Stimulated activated CD4-positive, alpha-beta T cell treated with anti-CD3 and anti-CD28 coated beads, Interleukin-15, amount 100 ng/mL, for 1 hour (primary cell): ENCODE data around the gene CDK14.

Source experiments
- DNase-seq, 2 donors: peaks; one replicate each; pipeline ENCODE4 v3.0.0-alpha.2; 2020; ENCODE audit warnings: low read depth in 1 of 2, low spot score in 1 of 2

The CDK14 gene

DNA sequence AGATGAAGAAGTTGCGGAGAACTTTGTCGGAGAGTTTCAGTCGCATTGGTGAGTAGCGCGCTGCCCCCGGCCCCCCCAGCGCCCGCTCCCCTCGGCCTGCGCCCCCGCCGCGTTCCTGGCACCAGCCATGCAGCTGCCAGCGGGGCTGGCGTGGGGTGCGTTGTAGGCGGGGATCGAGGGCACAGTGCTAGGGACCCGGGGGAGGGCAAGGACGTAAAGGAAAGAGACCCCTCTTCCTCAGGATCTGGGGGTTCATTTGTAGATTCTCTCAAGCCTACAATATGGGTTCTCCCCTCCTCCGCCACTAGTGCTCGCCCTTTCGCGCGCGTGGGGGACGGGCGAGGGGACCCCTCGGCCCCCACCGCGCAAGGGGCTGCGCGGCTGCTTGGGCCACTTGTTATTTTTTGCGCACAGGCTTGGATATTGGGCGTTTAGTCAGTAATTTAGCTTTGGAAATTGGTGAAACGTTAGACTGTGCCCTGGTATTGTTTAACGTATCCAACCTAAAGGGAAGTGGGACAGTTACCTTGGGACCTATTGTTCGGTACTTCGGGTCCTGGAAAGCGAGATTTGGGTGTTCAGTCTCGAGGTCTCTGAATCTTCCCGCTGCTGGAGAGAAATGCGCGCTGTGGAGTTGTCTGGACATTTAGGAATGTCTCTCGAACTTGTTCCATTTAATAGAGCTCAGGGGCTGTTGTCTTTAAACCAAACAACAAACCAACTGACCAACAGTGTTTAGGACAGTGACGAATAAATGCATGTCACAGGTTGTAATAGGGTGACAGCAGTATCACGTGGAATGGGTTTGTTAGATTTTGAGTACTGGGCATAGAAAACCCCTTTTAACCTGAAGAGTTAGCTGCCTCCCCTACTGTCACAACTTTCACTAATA lies 796 bp downstream of the CDK14 start:
- no peak for DNase-seq

DNA sequence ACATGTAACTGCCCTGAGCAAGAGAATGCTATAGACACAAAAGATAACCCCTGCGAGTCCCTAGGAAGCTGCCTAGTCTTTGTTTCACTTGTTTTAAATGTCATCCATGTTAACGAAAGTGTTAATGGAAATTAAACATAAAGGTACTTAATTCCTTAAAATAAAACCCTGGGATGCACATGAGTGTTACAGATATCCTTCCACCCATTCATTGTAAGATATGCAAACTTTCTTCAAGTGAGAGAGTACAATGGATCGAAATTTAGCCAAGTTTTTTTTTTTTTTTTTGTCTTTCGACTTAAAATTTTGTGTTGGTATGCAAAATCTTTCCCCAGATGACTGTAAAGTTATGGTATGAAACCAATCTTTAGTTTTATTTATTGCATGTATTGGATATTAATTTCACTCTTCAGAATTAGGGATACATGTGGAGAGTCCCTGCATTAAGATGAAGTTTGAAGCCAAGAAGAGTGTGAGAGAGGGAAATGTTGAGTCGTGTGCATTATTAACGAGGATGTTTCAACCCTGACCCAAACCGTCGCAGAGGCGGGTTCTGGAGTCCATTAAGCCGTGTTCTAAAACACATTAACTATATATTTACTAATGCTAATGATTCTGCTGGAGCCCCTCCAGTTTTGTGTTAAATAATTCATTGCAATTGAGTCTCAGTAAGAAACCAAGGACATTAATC lies 1.6 kb downstream of the CDK14 start:
- DNase-seq, result no peak

DNA sequence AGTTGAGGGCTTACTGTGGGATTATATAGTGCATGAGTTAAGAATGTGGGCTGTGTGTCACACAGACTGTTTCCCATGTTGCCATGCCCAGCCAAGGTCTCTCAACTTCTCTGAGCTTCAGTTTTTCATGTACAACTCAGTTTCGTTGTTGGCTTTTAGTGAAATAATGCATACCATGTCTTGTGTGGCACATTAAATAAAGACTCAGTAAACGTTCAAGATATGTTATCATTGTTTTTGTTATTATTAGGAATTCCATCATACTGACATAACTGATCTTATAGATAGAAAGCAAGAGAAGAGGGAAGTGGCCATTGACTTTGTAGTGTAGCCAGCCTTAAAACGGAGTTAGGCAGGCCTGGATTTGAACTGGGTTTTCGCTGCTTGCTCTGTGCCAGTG lies 2.9 kb downstream of the CDK14 start:
- no peak for DNase-seq

DNA sequence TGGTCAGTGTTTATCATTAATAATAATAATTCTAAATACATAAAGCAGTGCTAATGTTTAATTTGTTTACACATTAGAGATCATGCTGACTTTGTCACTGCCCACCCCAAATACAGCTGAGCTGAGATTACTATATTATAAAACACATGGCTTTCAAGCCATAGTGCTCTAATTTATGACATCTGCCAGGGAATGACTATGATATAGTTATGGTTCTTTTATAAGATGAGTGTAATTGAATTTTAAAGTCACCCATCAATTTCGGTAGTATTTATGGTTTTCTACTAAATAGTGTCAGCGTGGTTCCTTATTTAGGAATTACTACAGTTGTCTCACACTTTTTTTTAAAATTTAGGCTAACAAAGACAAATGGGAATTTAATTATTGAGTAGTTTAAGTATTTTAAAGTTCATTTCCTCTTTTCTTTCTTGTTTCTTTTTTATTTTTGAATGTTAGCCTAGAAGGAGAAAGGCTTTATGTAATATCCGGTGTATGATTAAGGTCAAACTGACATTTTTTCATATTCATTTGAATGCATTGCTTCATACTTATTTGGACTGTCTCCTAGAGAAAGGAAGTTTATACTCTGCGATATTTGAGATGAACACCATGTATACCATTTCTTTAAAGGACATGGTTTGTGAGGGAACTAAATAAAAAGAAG lies 3.9 kb downstream of the CDK14 start:
- no peak for DNase-seq

DNA sequence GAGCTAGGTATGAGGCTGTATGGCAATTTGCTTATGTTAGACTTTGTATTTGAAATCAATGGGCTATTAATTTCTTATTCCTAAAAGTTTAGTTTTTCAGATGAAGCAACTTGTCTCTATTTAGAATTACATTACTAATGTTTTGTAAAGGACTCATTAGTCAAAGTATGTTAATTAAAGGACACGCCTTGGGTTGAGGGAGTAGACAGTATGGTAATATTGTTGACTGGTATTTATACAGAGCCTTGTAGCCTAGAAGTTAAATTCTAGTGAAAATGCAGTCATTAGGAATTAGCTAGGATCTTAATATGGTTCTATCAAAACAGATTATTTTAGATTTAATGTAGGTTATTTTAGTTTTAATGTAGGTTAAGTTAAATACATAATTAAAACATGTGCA lies 6.2 kb downstream of the CDK14 start:
- no peak for DNase-seq

DNA sequence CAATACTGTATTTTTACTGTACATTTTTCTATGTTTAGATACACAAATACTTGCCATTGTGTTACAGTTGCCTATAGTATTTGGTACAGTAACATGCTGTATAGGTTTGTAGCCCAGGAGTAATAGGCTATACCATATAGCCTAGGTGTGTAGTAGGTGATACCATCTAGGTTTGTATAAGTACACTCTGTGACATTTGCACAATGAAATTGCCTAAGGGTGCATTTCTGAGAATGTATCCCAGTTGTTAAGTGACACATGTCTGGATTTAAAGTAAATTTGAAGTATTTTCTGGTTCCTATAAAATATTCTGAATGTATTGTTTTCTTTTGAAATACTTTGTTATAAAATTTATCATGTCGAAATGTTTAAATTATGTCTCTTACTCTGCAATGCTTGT lies 7.2 kb downstream of the CDK14 start:
- DNase-seq, result no peak

DNA sequence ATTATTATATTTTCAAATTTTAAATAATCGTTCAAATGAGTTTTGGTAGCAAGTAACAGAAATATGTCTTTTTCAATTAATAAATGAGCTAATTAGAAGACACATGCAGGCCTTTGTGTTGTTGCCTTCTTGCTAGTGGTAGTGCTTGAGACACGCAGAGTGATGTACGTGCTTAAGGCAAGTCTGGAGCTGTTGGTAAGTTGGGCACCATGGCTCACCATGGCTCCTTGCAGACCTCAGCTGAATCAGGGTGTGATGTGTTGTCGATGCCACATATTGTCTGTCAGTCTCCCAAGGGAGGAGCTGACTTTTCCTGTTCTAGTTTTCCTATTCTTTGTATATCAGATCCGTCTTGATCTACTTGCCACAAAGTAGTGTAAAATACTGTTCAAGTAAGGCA lies 8.3 kb downstream of the CDK14 start:
- DNase-seq, result no peak

DNA sequence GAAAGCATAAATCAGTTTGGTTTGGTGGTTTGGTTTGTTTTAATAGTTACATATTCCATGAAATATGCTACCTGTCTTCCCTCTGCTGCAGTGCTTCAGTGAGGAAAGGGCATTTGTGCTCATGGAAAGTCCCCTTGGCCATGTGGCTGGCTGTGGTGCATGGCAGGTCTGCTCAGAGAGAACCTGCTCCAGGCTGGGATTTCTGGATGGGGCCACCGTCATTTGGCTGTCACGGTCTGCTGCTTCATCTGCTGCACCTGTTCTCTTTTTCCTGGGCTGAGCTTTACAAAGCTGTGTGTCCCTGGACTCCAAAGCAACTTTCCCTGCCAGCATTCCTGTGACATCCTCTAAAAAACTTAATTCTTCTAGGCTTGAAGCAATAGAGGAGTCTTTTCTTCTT lies 8.9 kb downstream of the CDK14 start:
- DNase-seq, result no peak

DNA sequence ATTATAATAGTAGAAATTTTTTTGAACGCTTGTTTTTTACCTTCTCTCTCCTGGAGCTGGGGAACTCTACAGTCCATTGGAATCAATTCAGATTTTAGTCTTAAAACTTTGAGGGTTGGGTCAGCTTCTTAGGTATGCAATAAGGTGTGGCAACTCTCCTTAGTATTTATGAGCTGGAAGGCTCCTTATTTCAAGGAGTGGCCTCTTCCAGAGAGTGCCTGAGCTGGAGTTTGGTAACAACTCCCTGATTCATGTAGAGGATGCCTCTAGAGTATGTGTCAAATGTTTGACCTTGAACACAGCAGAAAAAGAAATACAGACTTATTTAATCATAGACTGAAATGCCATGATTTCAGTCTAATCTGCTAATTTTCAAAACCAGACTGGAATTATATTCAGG lies 11.1 kb downstream of the CDK14 start:
- DNase-seq, result no peak

DNA sequence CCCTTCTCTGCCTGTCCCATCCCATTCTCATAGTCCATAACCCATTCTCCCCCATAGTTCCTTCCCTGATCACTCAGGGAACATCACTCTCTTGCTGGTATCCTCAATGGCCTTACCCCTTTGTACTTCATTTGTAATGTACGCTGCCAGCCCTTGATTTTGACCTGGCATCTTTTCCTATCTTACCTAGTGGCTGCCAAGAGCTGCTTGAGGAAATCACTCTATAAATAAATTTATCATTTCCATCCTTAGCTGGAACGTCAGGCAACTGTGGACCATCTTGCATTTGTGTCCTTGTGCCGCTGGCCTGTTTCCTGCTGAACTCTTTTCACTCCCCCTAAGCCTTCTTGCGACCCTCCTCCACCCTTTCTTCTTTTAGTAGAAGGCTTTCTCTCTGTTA lies 14.0 kb downstream of the CDK14 start:
- DNase-seq, result no peak

DNA sequence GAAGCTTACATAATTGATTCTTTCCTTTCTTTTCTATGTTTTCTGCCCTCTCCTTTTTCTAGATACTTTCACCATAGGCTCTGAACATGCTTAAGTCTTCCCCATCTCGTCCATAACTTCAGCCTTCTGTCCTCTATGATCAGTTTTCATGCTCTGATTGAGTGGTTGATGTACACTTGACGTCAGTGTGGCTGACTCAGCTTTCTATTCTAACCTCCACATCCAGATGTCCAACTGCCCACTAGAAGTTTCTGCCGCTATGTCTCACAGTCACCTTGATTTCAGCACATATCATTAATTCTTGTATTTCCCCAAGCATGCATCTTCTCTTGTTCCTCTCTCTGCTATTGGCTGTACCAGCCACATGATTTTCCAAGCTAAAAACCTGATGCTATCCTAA lies 15.0 kb downstream of the CDK14 start:
- no peak for DNase-seq

DNA sequence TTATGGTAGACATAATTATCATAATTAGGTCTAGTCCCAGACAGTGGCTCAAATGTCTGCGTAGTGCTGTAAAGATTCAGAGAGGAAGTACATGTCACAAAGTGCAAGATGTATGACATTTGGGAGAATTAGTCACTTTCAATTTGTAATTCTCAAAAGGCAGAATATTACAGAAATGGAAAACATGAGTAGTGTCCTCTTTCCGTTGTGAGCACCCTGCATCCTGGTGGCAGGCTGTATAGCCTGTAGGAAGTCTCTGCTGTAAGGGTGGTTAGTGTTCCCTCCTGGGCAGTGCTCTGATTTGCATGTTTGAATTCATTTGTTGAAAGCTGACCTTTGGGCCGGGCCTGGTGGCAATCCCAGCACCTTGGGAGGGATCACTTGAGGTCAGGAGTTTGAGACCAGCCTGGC lies 17.0 kb downstream of the CDK14 start:
- no peak for DNase-seq

DNA sequence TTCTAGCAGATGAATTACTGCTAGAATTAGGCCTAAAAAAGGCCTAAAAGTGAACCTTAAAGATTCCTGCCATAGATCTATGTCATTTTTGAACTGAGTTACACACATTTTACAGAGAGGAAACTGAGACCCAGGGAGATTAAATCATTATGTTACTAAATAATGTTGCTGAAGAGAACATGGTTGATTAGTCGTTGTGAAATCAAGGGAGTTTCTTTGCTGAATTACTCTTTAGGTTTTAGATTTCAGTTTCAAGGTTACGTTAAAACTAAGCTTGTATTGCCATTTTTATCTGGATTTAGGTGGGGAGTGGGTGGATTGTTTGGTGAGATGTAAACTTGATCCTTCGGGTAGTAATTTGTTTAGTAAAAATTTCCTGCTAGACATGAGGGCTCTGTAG lies 21.3 kb downstream of the CDK14 start:
- no peak for DNase-seq

DNA sequence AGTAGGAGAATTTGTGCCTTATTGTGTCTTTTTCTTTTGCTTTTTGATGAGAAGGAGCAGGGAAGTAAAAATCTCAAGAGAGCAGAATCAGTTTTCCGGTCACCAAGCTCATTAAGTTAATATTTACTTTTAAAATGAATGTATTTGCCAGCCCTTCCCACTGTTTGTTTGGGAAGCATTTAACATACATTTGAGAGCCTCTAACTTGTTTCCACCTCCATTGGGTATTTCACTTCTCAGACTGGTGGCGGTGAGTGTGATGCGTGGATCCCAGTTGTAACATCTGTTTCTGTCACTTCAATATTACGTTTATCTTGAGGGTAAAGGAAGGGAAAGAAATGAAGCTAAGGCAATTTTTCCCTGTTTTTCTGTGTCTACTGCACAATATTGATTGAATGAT lies 22.8 kb downstream of the CDK14 start:
- DNase-seq, result no peak

DNA sequence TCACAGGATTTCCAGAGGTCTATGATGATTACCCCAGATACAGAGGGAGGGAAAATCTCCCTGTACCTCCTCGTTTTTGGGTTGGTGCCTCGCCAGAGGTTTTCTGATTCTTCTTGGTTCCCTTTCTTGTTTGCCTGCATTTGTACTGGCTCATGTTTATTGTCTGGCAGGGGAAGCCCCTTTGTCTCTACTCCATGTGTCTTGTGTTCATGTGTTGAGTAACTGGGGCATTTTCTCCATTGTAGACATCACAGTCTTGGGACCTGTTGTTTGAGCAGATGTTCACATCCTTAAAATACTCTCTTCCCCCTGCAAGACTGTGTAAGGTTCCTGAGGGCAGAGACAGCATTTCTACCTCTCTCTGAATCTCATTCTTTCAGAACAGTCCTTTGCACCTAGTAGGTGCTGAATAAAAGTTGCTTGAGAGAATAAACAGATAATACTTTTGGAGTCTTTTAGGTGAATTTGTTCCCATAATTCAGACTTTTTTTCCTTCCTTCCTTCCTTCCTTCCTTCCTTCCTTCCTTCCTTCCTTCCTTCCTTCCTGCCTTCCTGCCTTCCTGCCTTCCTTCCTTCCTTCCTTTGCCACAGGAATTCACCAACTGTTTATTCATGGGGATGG lies 25.1 kb downstream of the CDK14 start:
- no peak for DNase-seq

DNA sequence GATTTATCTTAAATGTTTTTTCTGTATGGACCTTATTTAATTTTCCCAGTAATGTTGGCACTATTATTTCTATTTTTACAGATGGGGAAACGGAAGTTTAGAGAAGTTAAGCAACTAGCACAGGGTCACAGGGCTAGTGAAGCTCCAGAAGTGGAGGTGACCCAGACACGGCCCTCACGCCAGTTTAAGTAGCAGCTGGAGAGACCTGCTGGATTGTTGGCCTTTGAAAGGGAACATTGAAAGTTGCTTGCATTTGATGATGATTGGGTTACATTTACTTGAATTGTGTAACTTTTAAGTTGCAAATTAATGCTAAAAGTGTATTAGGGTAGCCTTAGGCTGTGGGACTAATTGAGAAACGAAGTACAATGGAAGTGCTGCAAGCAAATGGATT lies 25.6 kb downstream of the CDK14 start:
- DNase-seq, result no peak

DNA sequence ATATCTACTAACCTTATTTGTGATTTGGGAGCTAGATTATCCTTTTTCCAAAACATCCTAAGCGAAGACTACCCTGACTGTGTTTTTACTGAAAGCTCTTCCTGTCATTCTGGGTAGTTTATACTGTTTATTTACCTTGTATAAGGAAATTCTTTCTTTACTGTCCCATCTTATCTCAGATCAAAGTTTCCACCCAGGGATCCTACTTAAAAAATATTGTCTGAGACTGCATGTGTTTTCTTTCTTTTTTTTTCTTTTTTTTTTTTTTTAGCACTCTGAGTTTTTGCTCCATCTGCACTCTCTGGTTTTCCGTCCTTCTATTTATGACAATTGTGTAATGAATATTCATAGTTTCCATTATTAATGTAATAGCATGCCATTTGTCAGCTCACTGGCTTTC lies 26.5 kb downstream of the CDK14 start:
- DNase-seq, result no peak

DNA sequence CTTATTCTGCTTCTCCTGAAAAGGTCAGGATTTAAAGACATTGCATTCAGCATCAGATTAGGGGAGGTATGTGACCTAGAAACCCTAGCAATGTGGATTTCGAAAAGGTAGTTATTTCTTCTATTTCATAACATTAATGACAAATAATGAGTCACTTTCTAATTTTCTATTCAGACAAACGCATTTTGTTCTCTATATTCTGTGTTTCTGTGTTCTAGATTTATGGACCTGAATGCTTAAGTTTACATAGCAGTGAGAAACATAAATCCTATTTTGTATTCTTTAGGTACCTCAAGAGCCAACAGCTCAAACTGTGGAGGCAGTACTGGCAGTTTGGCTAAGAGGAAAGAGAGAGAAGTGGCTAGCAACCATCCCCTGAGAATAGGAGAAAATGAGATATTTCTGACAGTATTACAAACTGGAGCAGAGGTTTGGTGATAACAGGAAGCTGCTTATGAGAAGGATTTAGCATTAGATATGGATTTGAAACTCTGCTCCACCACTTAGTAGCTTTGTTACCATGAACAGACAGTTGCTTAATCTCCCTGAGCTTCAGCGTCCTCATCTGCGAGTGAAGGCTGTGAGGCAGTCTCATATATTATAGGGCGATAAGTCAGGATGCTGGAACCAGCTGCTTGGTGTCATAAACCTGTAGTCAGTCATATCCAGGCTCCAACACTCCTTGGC lies 28.2 kb downstream of the CDK14 start:
- no peak for DNase-seq

DNA sequence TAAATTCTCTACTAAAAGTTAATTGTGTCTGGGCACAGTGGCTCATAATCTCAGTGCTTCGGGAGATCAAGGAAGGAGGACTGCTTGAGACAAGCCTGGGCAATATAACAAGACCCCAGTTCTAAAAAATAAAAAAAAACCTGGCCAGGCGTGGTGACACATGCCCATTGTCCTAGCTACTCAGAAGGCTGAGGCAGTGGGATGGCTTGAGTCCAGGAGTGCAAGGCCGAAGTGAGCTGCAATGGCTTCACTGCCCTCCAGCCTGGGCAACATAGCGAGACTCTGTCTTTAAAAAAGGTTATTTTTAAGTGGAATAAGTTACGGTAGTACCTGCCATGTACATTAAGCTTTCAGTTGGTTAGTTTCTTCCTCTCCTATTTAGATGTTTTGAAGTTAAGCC lies 28.9 kb downstream of the CDK14 start:
- no peak for DNase-seq

DNA sequence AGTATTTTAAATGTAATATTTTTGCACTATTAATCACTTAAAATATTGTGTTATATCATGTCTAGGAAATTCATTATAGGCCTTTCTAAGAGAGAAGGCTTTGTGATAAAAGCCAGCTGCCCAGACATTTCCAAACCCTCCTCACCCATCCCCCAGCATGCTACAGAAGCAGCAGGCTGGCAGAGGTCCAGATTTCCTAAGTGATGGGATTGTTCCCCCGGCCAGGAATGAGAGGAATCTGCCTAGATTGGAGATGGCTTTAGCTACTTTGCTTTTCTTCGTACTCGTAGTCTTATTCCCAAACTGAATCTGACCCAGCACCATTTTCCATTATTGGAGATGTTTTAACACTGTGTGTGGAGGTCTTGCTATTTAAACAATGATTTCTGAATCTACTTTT lies 29.4 kb downstream of the CDK14 start:
- DNase-seq, result no peak

DNA sequence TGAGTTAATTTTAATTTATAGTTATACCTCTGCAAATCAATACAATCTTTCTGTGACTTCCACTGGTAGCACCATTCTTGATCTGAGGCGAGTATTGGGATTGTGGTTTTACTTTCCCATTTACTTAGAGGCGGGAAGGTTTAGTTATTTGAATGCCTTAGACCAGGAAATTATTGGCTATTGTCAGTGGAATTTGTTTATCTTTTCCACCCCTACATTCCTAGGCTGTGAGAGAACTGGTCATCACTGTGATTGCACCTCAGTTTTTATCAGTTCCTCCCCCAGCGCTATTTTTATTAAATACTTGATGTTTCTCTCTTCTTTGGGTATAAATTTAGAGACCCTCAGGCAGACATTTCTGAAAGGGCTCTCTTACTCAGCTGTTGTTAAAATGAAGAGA lies 29.9 kb downstream of the CDK14 start:
- no peak for DNase-seq
